CD14-positive monocyte (primary cell): ENCODE measurements around the gene PADI4. TPM values are rescaled to one million over a fixed set of nuclear protein-coding genes. Genes with fewer than 3 reads are reported as not detected.
A peak's percentile ranks its signal among the peaks of the same experiment; 100 is the strongest.

Experiments used
- DNase-seq, 3 donors: peaks; one replicate each; pipeline ENCODE4 v3.0.0-alpha.2; 2011 to 2022
- H2AFZ ChIP-seq: 2 replicates; pipeline ENCODE4 v1.6.0; 2012; ENCODE audit warnings: mild to moderate bottlenecking, low read depth, low read length, inconsistent platforms; ENCODE audit not compliant: insufficient read depth, poor library complexity, severe bottlenecking
- H3K27ac ChIP-seq, 2 donors: 1 replicate in 1 of 2; 2 replicates in 1 of 2; pipeline ENCODE4 v1.5.1; 2012 to 2013; ENCODE audit warnings: low read length in 2 of 2, control low read depth in 1 of 2, inconsistent platforms in 1 of 2, low read depth in 1 of 2, mild to moderate bottlenecking in 1 of 2
- H3K27me3 ChIP-seq, 2 donors: one replicate each; pipeline versions ENCODE4 v1.6.0 to v1.6.1; 2011 to 2013; ENCODE audit warnings: low read length in 2 of 2; ENCODE audit not compliant: control insufficient read depth in 2 of 2, insufficient read depth in 2 of 2
- H3K36me3 ChIP-seq, 2 donors: replicated peaks in 1 of 2; 1 replicate in 1 of 2; 2 replicates in 1 of 2; pipeline versions ENCODE4 v1.5.1 to v1.6.1; 2012 to 2013; ENCODE audit warnings: low read length in 2 of 2, control low read depth in 1 of 2, inconsistent platforms in 1 of 2, mild to moderate bottlenecking in 1 of 2; ENCODE audit not compliant: insufficient read depth in 2 of 2, control insufficient read depth in 1 of 2
- H3K4me1 ChIP-seq, 2 donors: 1 replicate in 1 of 2; 2 replicates in 1 of 2; pipeline versions ENCODE4 v1.5.1 to v1.6.1; 2012 to 2013; ENCODE audit warnings: low read length in 2 of 2, control low read depth in 1 of 2, inconsistent platforms in 1 of 2, mild to moderate bottlenecking in 1 of 2, moderate library complexity in 1 of 2; ENCODE audit not compliant: insufficient read depth in 2 of 2, control insufficient read depth in 1 of 2
- H3K4me2 ChIP-seq: replicated peaks from 2 replicates; pipeline ENCODE3; 2012; ENCODE audit warnings: low read length, moderate library complexity, mild to moderate bottlenecking; ENCODE audit not compliant: poor library complexity, severe bottlenecking; ENCODE audit errors: extremely low read depth
- H3K4me3 ChIP-seq, 3 experiments: fragments of 200-600 bp in 1 of 3; sonication (generic) in 1 of 3; replicated peaks in 1 of 3; 1 replicate in 2 of 3; 2 replicates in 1 of 3; pipeline ENCODE4 v1.5.1; 2011 to 2013; ENCODE audit warnings: low read length in 3 of 3, mild to moderate bottlenecking in 3 of 3, control low read depth in 2 of 3, low read depth in 2 of 3, inconsistent platforms in 1 of 3, moderate library complexity in 1 of 3
- H3K79me2 ChIP-seq: 2 replicates; pipeline ENCODE4 v1.6.0; 2012; ENCODE audit warnings: mild to moderate bottlenecking, control low read depth, inconsistent platforms, low read length, moderate library complexity; ENCODE audit not compliant: insufficient read depth
- H3K9ac ChIP-seq: 2 replicates; pipeline ENCODE4 v1.6.0; 2017; ENCODE audit warnings: low read length, mild to moderate bottlenecking; ENCODE audit not compliant: insufficient read depth, poor library complexity, severe bottlenecking
- H3K9me3 ChIP-seq, 2 donors: replicated peaks in 1 of 2; 1 replicate in 1 of 2; 2 replicates in 1 of 2; pipeline versions ENCODE4 v1.5.1 to v1.6.1; 2012 to 2013; ENCODE audit warnings: low read length in 2 of 2, control low read depth in 1 of 2; ENCODE audit not compliant: control insufficient read depth in 1 of 2, insufficient read depth in 1 of 2
- H4K20me1 ChIP-seq: 2 replicates; pipeline ENCODE4 v1.6.0; 2012; ENCODE audit warnings: mild to moderate bottlenecking, low read length, control low read depth, moderate library complexity; ENCODE audit not compliant: insufficient read depth
- H3K27ac Mint-ChIP-seq, 7 donors: one replicate each; pipeline ENCODE4 v1.8.0; 2020; ENCODE audit warnings: mild to moderate bottlenecking in 7 of 7, mixed read lengths in 7 of 7, moderate library complexity in 6 of 7, inconsistent platforms in 2 of 7
- H3K27me3 Mint-ChIP-seq, 3 donors: one replicate each; pipeline ENCODE4 v1.8.0; 2021 to 2022; ENCODE audit warnings: low read depth in 3 of 3, mild to moderate bottlenecking in 3 of 3, mixed read lengths in 3 of 3, moderate library complexity in 3 of 3, inconsistent platforms in 1 of 3
- H3K36me3 Mint-ChIP-seq, 2 donors: one replicate each; pipeline ENCODE4 v1.8.0; 2020; ENCODE audit warnings: mixed read lengths in 2 of 2, inconsistent platforms in 1 of 2, mild to moderate bottlenecking in 1 of 2
- H3K4me1 Mint-ChIP-seq: one replicate; pipeline ENCODE4 v1.8.0; 2020; ENCODE audit warnings: mild to moderate bottlenecking, mixed read lengths
- H3K4me3 Mint-ChIP-seq, 2 donors: one replicate each; pipeline ENCODE4 v1.8.0; 2020; ENCODE audit warnings: mild to moderate bottlenecking in 2 of 2, mixed read lengths in 2 of 2, moderate library complexity in 1 of 2
- H3K9me3 Mint-ChIP-seq, 7 donors: one replicate each; pipeline ENCODE4 v1.8.0; 2020 to 2022; ENCODE audit warnings: mixed read lengths in 7 of 7, mild to moderate bottlenecking in 6 of 7, moderate library complexity in 6 of 7, inconsistent platforms in 2 of 7
- CTCF ChIP-seq: fragments of 200-600 bp; IDR thresholded peaks from one replicate; pipeline ENCODE4 v1.8.0; 2022; ENCODE audit warnings: antibody characterized with exemption, mild to moderate bottlenecking
- WGBS: methylation state at CpG from one replicate; pipeline ENCODE4 v1.1.5; 2013; ENCODE audit warnings: missing lambda C conversion rate; ENCODE audit not compliant: insufficient coverage; 5-methylcytosine and 5-hydroxymethylcytosine counted together
- intact Hi-C, 2 donors: fragments of 100-400 bp; cut with micrococcal nuclease; formaldehyde crosslinking; loops; one replicate each; pipeline versions ENCODE4 v1.15.0 to v1.15.1; 2023
- polyA plus RNA-seq, 3 donors: library from polyadenylated mRNA; depleted of rRNA in 1 of 3; unstranded in 2 of 3; stranded (reverse) in 1 of 3; fragments of 300-500 nt in 2 of 3; fragments of >200 nt in 1 of 3; fragmentation: Illumina TruSeq in 2 of 3; gene quantifications; 1 replicate in 2 of 3; 2 replicates in 1 of 3; pipeline ENCODE4 v1.2.3, GENCODE V29; 2012 to 2021

PADI4 gene
- polyA plus RNA-seq, 3 donors = 160 to 356 (median 164) TPM

- H3K36me3 ChIP-seq = no peaks in the 10 kb centered on the region
- intact Hi-C loops = no loop called here
- H3K27ac ChIP-seq = peak overlapping the region in 1 of 2 donors; percentile 89
- peaks cover 92 to 99% of the 10 kb centered on the region in 2 donors for H3K4me1 ChIP-seq
- Mint-ChIP-seq H3K36me3 (peaks cover 3 to 14% of the 10 kb centered on the region in 2 donors), H3K27me3 (peaks cover 0 to 3% (median 0%) of the 10 kb centered on the region in 3 donors), H3K27ac (peak overlapping the region; percentile 92 to 98 (median 94)), H3K9me3 (peaks cover 0 to 3% (median under 1%) of the 10 kb centered on the region in 7 donors), H3K4me3 (no peak overlapping the region), H3K4me1 (peaks cover 98% of the 10 kb centered on the region)
- H3K79me2 ChIP-seq = peaks cover 40% of the 10 kb centered on the region
- no peak for DNase-seq
- WGBS = 76% methylated on average over 4 of the region's 6 CpGs
- H3K4me2 ChIP-seq = peak overlapping the region; percentile 66
- H3K4me3 ChIP-seq = peak overlapping the region in 1 of 3 experiments; percentile 65
- H3K9ac ChIP-seq = no peak overlapping the region
- no peak for TF ChIP-seq CTCF
- no peaks in the 10 kb centered on the region for H3K9me3 ChIP-seq
- H3K27me3 ChIP-seq = no peaks in the 10 kb centered on the region
- H4K20me1 ChIP-seq = no peaks in the 10 kb centered on the region
- H2AFZ ChIP-seq = no peak overlapping the region
Observed at GRCh38 chr1:17307329-17307728, 668 bp upstream of the PADI4 start.

DNA sequence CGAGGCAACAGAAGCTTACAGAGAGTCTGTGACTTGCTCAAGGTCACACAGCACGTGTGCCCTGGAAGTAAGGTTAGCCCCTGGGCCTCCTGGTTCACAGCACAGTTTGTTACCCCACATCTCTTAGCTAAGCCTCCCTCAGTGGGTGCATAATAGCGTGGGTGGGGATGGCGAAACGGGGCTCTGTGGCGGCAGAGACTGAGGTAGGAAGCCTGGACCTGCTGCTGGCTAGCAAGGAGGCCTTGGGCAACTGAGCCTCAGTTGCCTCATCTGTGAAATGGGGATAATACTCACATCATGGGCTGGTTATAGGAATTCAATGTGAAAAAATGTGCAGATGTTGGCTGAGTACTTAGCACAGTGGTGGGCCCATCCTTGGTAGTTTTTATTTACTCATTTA, 596 bp downstream of the PADI4 start:
- H3K36me3 ChIP-seq = peaks cover 0 to 5% of the 10 kb centered on the region in 2 donors
- no peaks in the 10 kb centered on the region for H3K9me3 ChIP-seq
- intact Hi-C loops = no loop called here
- H3K27me3 Mint-ChIP-seq = peaks cover 0 to 3% (median 0%) of the 10 kb centered on the region in 3 donors
- WGBS = 0% methylated on average over 5 of the region's 6 CpGs
- H3K4me1 Mint-ChIP-seq = peaks cover 100% of the 10 kb centered on the region
- peaks cover 0 to 7% (median 0%) of the 10 kb centered on the region in 7 donors for H3K9me3 Mint-ChIP-seq
- peak overlapping the region; percentile 92 to 98 (median 94) for H3K27ac Mint-ChIP-seq
- H3K27ac ChIP-seq = peak overlapping the region; percentile 88 to 89
- H3K9ac ChIP-seq = peak overlapping the region; percentile 64
- peaks cover 51% of the 10 kb centered on the region for H3K79me2 ChIP-seq
- peak overlapping the region; percentile 66 for H3K4me2 ChIP-seq
- peaks cover 88 to 97% of the 10 kb centered on the region in 2 donors for H3K4me1 ChIP-seq
- peak overlapping the region; percentile 22 to 65 (median 32) for H3K4me3 ChIP-seq
- H3K4me3 Mint-ChIP-seq = peak overlapping the region; percentile 67 to 86
- peaks cover 5 to 21% of the 10 kb centered on the region in 2 donors for H3K36me3 Mint-ChIP-seq
- H4K20me1 ChIP-seq = no peaks in the 10 kb centered on the region
- no peak overlapping the region for H2AFZ ChIP-seq
- no peaks in the 10 kb centered on the region for H3K27me3 ChIP-seq
- no peak for TF ChIP-seq CTCF
- DNase-seq = peak; percentile 82 to 90 (median 86)
